HG03060 (cell line): ENCODE data around the gene FLT4.

ENCODE experiments used
- ATAC-seq: cut with Tn5 transposase; IDR thresholded peaks from one replicate; pipeline ENCODE4 v1.9.1; 2021; ENCODE audit warnings: low read depth, moderate number of reproducible peaks; ENCODE audit not compliant: unreplicated experiment

The FLT4 gene

DNA sequence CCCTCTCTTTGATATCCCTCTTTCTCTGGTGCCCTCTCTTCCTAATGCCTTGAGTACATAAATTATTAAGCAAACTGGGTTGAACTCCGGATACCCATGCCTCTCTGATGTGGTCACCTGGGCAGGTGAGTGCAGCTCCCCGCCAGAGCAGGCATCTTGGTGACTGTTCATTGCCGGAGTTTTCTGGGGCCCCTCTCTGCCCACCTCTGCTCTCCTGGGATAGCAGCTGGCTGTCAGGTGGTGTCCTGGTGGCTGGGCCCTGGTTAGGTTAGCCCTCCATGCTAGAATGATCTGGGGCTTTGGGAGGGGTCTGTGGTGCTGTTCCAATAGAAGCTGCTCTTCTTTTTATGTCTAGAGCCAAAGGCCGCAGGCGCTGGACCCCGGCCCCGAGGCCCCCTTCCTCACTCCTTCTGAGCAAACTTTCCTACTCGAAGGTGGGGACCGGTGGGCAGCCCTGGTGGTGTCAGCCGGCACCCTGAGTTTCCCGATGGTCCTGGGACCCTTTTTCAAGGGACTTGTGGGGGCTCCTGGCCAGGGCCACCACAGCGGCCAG is 53.2 kb downstream of the FLT4 start:
- no peak for ATAC-seq

- ATAC-seq, result no peak
Measured at GRCh38 chr5:180595381-180596114, 53.9 kb downstream of the FLT4 start.

DNA sequence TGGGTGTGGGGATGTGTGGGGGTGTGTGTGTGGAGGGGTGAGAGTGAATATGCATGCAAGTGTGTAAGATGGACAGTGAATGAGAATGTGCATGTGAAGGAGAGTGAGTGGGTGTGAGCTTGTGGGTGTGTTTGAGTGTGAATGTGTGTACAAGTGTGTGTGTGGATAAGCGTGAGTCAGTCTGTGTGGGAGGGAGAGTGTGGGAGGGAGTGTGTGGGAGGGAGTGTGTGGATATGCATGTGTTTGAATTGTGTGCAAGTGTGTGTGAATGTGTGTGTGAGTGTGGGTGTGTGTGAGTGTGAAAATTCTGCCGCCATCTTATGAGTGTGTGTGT is 54.4 kb downstream of the FLT4 start:
- ATAC-seq, result no peak

GRCh38 chr5:180594311-180595045 is 54.9 kb downstream of the FLT4 start:
- no peak for ATAC-seq

DNA sequence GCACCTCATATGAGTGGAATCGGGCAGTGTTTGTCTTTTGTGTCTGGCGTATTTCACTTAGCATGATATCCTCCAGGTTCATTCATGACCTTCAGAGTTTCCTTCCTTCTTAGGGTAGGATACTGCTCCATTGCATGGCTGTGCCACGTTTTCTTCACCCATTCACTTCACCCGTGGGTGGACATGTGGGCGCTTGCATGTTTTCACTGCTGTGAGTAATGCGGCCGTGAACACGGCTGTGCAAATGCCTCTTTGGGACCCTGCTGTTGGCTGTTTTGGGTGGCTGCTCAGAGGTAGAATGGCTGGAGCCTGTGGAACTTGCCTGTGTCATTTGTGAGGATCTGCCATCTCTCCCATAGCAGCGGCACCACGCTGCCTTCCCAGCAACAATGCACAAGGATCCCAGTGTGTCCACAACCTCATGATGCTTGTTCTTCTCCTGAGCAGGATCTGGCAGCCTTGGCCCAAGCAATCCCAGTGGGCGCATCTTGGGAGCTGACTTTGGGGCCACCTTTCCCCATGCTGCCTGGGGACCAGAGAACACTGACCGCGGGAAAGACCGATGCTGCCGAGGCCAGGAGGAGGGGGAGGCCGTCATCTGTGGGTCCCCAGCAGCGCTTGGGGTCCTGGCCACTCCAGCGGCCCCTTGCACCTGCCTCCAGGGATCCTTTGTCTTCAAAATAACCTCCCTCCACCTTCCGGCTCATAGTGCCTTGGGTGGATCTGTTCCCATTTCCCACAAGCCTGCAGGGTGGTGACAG is 55.8 kb downstream of the FLT4 start:
- ATAC-seq, result no peak

- ATAC-seq, result no peak
Measured at GRCh38 chr5:180592176-180592575, 57.2 kb downstream of the FLT4 start.

GRCh38 chr5:180591311-180591887 is 58.0 kb downstream of the FLT4 start, which contains the start of gene SCGB3A1:
Gene SCGB3A1 (minus strand): TSS chr5:180591499. CDS start chr5:180591462, 37 bp downstream.
- ATAC-seq, result no peak

DNA sequence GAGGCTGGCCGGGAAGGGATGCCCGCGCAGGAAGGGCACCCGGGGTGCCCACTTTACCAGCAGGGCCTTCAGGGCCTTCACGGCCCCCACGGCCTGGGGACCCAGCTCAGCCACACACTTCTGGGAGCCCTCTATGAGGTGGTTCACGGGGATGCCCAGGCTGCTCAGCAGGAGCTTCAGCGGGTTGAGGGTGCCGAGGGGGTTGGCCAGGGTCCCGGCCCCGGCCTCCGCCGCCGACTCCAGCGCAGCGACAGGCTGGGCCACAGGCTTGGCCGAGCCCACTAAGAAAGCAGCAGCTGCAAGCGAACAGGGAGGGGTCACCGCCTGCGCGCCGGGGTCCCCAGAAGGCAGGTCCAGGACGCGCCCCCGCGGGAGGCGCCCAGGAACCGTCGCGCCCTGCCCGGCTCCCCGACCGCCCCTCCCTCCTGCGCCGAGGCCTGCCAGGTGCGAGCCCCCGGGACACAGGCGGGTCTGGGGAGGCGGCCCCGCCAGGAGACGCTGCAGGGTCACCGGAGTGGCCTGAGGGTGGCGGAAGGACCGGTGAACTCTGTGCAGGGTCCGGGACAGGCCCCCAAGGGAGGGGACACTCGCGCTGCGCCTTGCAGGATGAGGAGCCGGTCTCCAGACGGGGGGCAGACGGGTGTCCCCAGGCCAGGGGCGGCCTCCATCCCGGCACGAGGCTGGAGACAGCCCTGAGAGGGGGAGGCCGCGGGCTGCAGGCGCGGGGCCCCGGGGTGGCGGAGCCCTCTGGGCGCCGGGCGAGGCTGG is 58.7 kb downstream of the FLT4 start:
- ATAC-seq, result no peak

DNA sequence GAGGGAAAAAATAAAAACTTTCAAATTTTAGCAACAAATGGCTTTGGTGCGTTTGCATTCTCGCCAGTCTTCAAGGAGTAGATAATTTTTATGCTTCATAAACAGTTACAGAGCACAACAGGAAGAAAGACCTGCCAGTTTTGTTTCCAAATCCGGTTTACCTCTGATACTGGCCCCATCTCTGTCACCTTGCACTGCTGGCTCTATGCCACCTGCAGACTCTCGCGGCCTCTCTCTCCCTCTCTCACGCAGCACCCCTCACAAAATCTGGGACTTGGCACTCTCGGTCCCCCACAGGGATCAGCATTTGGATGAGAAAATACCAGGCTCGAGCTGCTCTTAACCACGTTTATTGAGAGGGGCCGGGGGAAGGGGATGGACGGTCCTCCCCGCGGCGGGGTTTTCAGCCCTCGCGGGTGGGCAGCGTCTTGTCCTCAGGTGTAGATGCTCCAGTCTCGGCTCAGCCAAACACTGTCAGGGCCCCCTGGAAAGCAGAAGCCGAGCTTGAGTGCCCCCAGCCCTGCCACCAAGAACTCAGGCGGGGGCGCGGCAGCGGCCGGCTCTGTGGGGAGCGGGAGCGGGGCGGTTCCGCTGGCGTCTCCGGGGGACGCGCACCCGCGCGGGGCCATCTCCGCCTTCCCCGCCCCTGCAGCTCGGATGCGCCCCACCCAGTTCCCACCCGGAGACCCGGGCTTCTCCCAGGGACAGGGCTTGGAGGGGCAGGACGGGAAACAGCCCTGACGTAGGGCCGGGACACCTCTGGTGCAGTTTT is 59.4 kb downstream of the FLT4 start:
- ATAC-seq, result no peak

DNA sequence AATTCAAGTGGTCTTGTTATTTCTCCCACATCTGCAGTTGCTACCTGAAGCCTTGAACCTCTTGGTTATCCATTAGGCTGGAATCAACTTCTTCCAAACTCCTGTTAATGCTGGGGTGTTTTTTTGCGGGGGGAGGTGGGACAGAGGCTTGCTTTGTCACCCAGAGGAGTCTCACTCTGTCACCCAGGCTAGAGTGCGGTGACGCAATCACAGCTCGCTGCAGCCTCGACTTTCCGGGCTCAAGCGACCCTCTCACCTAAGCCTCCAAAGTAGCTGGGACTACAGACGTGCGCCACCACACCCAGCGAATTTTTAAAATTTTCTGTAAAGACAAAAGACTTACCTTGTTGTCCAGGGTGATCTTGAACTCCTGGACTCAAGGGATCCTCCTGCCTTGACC is 62.5 kb downstream of the FLT4 start:
- ATAC-seq, result no peak

DNA sequence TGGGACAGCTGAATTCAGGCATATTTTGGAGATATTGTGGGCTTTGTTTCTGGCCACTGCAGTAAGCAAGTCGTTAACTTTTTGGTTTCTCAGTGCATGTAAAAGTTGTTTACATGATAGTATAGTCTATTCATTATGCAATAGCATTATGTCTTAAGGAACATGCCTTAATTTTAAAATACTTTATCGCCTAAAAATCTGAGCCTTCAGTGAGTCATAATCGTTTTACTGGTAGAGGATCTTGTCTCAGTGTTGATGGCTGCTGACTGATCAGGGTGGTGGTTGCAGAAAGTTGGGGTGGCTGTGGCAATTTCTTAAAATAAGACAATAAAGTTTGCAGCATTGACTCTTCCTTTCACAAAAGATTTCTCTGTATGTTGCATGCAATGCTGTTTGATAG is 63.2 kb downstream of the FLT4 start:
- ATAC-seq, result no peak

DNA sequence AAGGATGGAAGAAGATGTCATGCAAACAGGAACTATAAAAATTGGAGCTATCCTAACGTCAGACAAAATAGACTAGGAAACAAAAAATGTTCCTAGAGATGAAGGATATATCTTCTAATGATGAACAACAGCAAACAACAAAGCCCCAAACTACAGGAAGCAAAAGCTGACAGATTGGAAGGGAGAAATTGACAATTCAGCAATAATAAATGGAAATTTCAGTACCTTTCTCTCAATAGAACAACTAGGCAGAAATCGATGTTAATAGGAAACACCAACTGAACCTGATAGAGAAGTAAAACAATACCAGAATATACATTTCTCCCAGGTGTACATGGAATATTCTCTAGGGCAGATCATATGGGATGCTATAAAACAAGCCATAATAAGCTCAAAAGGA is 65.7 kb downstream of the FLT4 start:
- ATAC-seq, result no peak

DNA sequence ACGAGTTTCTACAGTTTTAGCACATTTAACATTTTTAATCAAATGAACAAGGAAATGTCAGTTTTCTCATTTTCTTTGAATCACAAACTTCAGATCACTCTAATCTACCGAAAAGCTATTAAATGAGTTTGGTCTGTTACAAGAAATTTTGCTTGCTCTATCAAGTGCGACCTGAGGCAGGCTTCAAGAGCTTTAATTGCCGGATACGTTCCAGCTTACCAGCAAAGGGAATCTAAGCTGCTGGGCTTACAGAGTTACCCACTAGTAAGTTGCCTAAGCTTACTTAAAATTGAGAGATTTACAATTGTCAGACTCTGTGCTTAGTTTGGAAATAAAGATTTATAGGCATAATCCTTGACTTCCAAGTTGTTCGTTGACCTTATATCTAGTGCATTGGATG is 68.7 kb downstream of the FLT4 start:
- no peak for ATAC-seq

GRCh38 chr5:180575571-180575970 is 73.8 kb downstream of the FLT4 start:
- no peak for ATAC-seq

GRCh38 chr5:180568914-180569313 is 80.5 kb downstream of the FLT4 start:
- no peak for ATAC-seq

DNA sequence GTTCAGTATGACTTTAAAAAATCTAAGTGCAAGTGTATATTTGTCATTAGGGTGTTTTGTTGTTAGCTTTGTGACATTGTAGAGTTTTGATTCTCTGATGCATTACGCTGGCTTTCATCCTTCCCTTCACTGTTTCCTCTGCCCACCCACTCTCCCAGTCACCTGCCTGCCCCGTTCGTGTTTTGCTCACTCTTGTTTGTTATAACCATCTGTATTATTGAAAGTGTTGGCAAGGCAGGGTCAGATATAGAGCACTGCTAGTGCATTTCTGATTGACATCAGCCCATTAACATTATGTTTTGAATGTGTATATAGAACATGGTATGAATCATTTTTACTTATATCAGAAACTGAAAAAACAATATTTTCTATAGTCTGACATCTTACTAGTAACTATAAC is 85.4 kb downstream of the FLT4 start:
- ATAC-seq, result no peak

- ATAC-seq, result no peak
Measured at GRCh38 chr5:180558232-180558631, 91.2 kb downstream of the FLT4 start.

DNA sequence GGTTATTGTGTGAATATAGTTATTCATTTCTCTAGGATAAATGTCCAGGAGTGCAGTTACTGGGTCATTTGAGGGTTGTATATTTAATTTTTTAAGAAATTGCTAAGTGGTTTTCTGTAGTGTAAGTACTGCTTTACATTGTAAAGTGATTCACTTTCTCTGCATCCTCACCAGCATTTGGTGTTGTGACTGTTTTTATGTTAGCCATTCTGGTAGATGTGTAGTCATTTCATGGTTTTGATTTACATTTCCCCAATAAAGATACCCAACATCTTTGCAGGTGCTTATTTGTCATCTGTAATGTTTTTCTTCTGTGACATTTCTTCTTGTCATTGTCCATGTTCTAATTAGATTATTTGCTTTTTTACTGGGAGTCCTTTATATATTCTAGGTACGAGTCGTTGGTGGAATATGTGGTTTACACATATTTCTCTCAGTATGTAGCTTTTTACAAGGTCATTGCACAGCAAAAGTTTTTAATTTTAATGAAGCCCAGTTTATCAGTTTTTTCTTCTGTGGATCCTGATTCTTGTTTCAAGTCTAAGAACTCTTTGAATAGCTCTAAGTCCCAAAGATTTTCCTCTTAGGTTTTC is 92.1 kb downstream of the FLT4 start:
- ATAC-seq, result no peak
